ENCODE data around the gene ATG4A. TPM values are rescaled to one million over a fixed set of nuclear protein-coding genes. Genes with fewer than 3 reads are reported as not detected.

Gene ATG4A
- total RNA-seq, 3 donors from 2014 or later = 9.8 to 12.5 (median 10.2) TPM

DNA sequence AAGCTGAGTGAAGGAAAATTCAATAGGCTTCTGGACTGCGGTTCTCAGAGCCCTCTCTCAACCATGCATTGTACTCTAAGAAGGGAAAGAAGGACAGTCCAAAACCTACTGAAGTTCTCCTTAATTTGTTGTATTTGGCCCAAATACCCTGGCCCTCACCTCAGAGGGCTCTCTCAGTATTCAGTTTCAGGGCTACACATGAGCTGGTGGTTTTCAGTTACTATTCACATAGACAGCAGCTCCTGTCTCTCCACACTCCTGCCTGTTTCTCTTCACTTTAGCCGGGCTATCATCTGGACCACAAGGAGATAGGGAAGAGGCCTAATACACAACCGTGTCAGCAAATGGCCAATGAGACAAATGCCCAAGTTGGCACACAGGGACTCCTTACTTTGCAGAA lies 66.0 kb downstream of the ATG4A start:
- no peak overlapping the region for H3K4me3 ChIP-seq

DNA sequence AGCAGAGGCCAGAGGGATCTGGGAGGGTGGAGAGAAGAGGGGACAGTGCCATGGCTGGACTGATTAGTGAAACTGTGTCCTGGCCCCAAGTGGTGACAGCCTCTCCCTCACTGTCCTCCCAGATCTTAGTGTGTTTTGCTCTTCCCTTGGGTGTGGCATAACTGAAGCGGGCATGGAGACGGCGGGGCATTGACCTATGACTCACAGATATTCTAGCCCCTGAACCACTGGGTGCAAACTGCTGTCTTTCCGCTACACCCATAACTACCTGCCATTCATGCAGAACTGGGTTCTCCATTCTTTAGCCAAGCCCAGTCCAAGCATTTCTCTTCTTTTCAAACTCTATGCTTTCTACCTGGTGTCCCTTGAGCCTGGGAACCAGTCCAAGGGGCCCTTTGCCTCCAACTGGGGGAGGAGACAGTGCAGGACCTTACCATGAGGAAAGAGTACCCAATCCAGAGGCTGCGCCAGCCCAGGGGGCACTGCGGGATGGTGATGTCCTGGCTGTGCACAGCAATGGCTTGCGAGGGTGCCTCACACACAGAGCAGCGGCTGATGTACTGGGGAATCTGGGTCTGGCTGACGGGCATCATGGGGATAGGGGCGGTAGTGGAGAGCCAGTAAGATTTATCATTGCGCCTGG lies 67.6 kb downstream of the ATG4A start:
- Histone ChIP-seq H3K4me3 (no peak overlapping the region), H3K9me3 (no peaks in the 10 kb centered on the region), H3K4me1 (no peaks in the 10 kb centered on the region), H3K27me3 (peaks cover 0 to 65% of the 10 kb centered on the region in 2 donors), H3K27ac (no peak overlapping the region), H3K36me3 (no peaks in the 10 kb centered on the region)
- DNase-seq (ENCODE audit: low spot score in 2 of 2) = no peak
- no peak for TF ChIP-seq POLR2A (IDR thresholded peaks at IDR 0.05)
- intact Hi-C loops (cut with DNase I; ENCODE audit: low total_unique reads) = no loop called here

More for the DNA sequence above, 66.0 kb downstream of the ATG4A start:
- no peaks in the 10 kb centered on the region for H3K4me1 ChIP-seq
- no peak for TF ChIP-seq POLR2AphosphoS5 (IDR thresholded peaks at IDR 0.05)
- TF ChIP-seq, protein P1, sequence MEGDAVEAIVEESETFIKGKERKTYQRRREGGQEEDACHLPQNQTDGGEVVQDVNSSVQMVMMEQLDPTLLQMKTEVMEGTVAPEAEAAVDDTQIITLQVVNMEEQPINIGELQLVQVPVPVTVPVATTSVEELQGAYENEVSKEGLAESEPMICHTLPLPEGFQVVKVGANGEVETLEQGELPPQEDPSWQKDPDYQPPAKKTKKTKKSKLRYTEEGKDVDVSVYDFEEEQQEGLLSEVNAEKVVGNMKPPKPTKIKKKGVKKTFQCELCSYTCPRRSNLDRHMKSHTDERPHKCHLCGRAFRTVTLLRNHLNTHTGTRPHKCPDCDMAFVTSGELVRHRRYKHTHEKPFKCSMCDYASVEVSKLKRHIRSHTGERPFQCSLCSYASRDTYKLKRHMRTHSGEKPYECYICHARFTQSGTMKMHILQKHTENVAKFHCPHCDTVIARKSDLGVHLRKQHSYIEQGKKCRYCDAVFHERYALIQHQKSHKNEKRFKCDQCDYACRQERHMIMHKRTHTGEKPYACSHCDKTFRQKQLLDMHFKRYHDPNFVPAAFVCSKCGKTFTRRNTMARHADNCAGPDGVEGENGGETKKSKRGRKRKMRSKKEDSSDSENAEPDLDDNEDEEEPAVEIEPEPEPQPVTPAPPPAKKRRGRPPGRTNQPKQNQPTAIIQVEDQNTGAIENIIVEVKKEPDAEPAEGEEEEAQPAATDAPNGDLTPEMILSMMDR (IDR thresholded peaks at IDR 0.05) = no peak
- intact Hi-C loops (cut with DNase I; ENCODE audit: low total_unique reads) = no loop called here
- no peak for DNase-seq (ENCODE audit: low spot score in 2 of 2)
- no peak overlapping the region for H3K27ac ChIP-seq
- peaks cover 0 to 57% of the 10 kb centered on the region in 2 donors for H3K27me3 ChIP-seq
- no peaks in the 10 kb centered on the region for H3K36me3 ChIP-seq
- H3K9me3 ChIP-seq = no peaks in the 10 kb centered on the region

DNA sequence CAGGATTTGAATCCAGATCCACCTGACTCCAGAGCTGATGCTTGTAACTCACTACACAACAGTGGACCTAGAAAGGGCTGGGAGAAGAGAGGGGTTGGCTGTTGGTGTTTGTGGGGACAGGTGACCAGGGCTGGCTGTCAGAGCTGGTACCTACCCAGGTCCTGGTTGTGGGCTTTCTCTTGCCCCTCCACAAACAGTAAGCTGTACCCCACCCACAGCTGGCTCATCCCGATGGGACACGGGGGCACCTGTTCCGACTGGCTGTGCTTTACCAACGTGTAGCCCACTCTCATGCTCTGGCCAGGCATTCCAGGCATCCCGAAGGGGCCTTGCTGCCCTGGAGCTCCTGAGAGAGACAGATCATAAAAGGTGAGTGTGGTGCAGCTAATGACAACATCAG lies 68.7 kb downstream of the ATG4A start:
- H3K36me3 ChIP-seq = no peaks in the 10 kb centered on the region
- no peaks in the 10 kb centered on the region for H3K4me1 ChIP-seq
- DNase-seq (ENCODE audit: low spot score in 2 of 2) = no peak
- intact Hi-C loops (cut with DNase I; ENCODE audit: low total_unique reads) = no loop called here
- H3K4me3 ChIP-seq = no peak overlapping the region
- H3K27ac ChIP-seq = no peak overlapping the region
- TF ChIP-seq POLR2A (IDR thresholded peaks at IDR 0.05) = no peak
- no peak for TF ChIP-seq POLR2AphosphoS5 (IDR thresholded peaks at IDR 0.05)
- TF ChIP-seq, protein P1 (IDR thresholded peaks at IDR 0.05) = no peak
- H3K27me3 ChIP-seq = peaks cover 0 to 62% of the 10 kb centered on the region in 2 donors
- no peaks in the 10 kb centered on the region for H3K9me3 ChIP-seq

DNA sequence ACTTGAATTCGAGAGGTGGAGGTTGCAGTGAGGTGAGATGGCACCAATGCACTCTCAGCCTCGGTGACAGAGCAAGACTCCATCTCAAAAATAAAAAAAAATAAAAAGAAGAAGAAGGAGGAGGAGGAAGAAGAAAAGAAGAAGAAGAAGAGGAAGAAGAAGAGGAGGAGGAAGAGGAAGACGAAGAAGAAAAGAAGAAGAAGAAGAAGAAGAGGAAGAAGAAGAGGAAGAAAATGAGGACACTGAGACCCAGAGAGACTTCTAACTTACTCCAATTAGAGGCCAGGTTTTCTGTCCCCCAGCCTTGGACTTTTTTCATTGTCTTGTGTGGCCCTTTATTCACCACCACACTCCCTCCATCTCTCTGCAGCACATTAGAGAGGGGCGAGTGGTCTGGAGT lies 70.7 kb downstream of the ATG4A start:
- no peaks in the 10 kb centered on the region for H3K36me3 ChIP-seq
- no peak for TF ChIP-seq POLR2AphosphoS5 (IDR thresholded peaks at IDR 0.05)
- TF ChIP-seq, protein P1 (IDR thresholded peaks at IDR 0.05) = no peak
- no peak for TF ChIP-seq POLR2A (IDR thresholded peaks at IDR 0.05)
- no peak for DNase-seq (ENCODE audit: low spot score in 2 of 2)
- no peak overlapping the region for H3K27ac ChIP-seq
- intact Hi-C loops (cut with DNase I; ENCODE audit: low total_unique reads) = no loop called here
- no peaks in the 10 kb centered on the region for H3K4me1 ChIP-seq
- no peak overlapping the region for H3K4me3 ChIP-seq
- peaks cover 0 to 59% of the 10 kb centered on the region in 2 donors for H3K27me3 ChIP-seq
- H3K9me3 ChIP-seq = no peaks in the 10 kb centered on the region

DNA sequence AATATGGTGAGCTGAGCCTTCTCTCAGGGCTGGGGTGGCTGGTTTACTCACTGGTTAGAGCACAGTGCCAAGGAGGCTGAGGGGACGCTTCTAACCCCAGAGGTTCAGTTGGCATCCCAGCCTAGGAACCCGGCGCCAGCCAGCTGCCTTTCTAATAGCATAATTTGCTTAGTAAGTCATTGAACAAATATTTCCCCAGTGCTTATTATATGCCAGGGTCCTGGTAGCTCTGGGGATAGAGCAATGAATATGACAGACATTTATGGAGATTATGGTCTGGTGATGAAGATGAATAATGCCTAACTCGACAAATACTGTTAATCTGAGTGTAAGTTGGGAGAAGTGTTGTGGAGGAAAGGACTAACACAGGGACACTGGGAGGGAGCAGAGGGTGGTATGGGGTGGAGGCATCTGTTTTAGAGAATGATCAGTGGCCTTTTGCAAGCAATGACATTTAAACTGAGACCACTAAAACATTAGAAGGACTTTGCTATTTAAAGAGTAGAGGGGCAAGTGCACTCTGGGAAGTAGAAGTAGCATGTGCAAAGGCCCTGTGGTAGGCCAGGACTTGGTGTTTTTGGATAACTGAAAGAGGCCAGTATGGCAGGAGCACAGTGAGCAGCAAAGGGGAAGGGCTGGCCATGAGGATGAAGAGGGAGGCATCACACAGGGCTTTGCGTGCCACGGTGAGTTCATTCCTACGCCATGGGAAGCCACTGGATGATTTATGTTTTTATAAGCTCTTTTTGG lies 71.9 kb downstream of the ATG4A start:
- intact Hi-C loops (cut with DNase I; ENCODE audit: low total_unique reads) = no loop called here

More for the DNA sequence above, 71.9 kb downstream of the ATG4A start:
- H3K4me3 ChIP-seq = no peak overlapping the region
- no peak for DNase-seq (ENCODE audit: low spot score in 2 of 2)
- TF ChIP-seq, protein P1 (IDR thresholded peaks at IDR 0.05) = no peak
- TF ChIP-seq POLR2AphosphoS5 (IDR thresholded peaks at IDR 0.05) (no peak), POLR2A (IDR thresholded peaks at IDR 0.05) (no peak)
- H3K27me3 ChIP-seq = peaks cover 0 to 48% of the 10 kb centered on the region in 2 donors
- no peaks in the 10 kb centered on the region for H3K9me3 ChIP-seq
- H3K36me3 ChIP-seq = no peaks in the 10 kb centered on the region
- H3K27ac ChIP-seq = no peak overlapping the region
- no peaks in the 10 kb centered on the region for H3K4me1 ChIP-seq

Data from breast epithelium (tissue), 4 donors.